ENCODE data around the gene LEFTY1. TPM values are rescaled to one million over a fixed set of nuclear protein-coding genes. Genes with fewer than 3 reads are reported as not detected.
A peak's percentile ranks its signal among the peaks of the same experiment; 100 is the strongest.

Gene LEFTY1
- total and polyA plus RNA-seq, 2 of the 13 experiments (the other 11 are each of a cell fraction or from before 2014, with no cell fraction given), result 0.29 to 0.79 TPM

GRCh38 chr1:225896937-225897549 lies 8.1 kb upstream of the LEFTY1 start (continued):
- TF ChIP-seq, protein P1, sequence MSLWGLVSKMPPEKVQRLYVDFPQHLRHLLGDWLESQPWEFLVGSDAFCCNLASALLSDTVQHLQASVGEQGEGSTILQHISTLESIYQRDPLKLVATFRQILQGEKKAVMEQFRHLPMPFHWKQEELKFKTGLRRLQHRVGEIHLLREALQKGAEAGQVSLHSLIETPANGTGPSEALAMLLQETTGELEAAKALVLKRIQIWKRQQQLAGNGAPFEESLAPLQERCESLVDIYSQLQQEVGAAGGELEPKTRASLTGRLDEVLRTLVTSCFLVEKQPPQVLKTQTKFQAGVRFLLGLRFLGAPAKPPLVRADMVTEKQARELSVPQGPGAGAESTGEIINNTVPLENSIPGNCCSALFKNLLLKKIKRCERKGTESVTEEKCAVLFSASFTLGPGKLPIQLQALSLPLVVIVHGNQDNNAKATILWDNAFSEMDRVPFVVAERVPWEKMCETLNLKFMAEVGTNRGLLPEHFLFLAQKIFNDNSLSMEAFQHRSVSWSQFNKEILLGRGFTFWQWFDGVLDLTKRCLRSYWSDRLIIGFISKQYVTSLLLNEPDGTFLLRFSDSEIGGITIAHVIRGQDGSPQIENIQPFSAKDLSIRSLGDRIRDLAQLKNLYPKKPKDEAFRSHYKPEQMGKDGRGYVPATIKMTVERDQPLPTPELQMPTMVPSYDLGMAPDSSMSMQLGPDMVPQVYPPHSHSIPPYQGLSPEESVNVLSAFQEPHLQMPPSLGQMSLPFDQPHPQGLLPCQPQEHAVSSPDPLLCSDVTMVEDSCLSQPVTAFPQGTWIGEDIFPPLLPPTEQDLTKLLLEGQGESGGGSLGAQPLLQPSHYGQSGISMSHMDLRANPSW (CRISPR knock-in tag; IDR thresholded peaks at IDR 0.05; ENCODE audit: borderline replicate concordance), result 0 out of 2 replicates have a peak, but pooled peaks have one; percentile 8
- 0 out of 2 replicates have a peak, but pooled peaks have one; percentile 36 for TF ChIP-seq MXD4 (CRISPR knock-in tag; IDR thresholded peaks at IDR 0.05)
- no peak for TF ChIP-seq TCF12 (IDR thresholded peaks at IDR 0.05)
- no peak for TF ChIP-seq TCF12 (CRISPR knock-in tag; IDR thresholded peaks at IDR 0.05)
- no peak for TF ChIP-seq NFRKB (IDR thresholded peaks at IDR 0.05)
- no peak for TF ChIP-seq ZNF12 (CRISPR knock-in tag; IDR thresholded peaks at IDR 0.05)
- no peak for TF ChIP-seq DNMT1 (CRISPR knock-in tag; IDR thresholded peaks at IDR 0.05)
- no peak for TF ChIP-seq CBX1 (IDR thresholded peaks at IDR 0.05; ENCODE audit: low read depth)
- no peak for TF ChIP-seq KLF11 (CRISPR knock-in tag; IDR thresholded peaks at IDR 0.05)
- no peak for TF ChIP-seq ESRRA (CRISPR knock-in tag; IDR thresholded peaks at IDR 0.05; ENCODE audit: low read depth)
- TF ChIP-seq ZNF383 (CRISPR knock-in tag; IDR thresholded peaks at IDR 0.05; ENCODE audit: borderline replicate concordance), result no peak
- TF ChIP-seq GATA4 (IDR thresholded peaks at IDR 0.05; ENCODE audit: borderline replicate concordance, low read depth), result no peak
- no peak for TF ChIP-seq DDIT3 (CRISPR knock-in tag; IDR thresholded peaks at IDR 0.05)
- no peak for TF ChIP-seq CHD4 (IDR thresholded peaks at IDR 0.05; ENCODE audit: borderline replicate concordance, low read length)
- TF ChIP-seq MLX (CRISPR knock-in tag; IDR thresholded peaks at IDR 0.05), result 0 out of 2 replicates have a peak, but pooled peaks have one; percentile 15
- peak; percentile 51; the same call in 1 of the 2 replicates for TF ChIP-seq ZNF292 (CRISPR knock-in tag; IDR thresholded peaks at IDR 0.05; ENCODE audit: borderline replicate concordance, low read depth)
- TF ChIP-seq ZFP36L1 (CRISPR knock-in tag; IDR thresholded peaks at IDR 0.05), result no peak
- TF ChIP-seq FOXO1 (CRISPR knock-in tag; IDR thresholded peaks at IDR 0.05), result peak; percentile 67; the same call in 1 of the 2 replicates
- peak; percentile 82; the same call in 1 of the 2 replicates for TF ChIP-seq ELF3 (CRISPR knock-in tag; IDR thresholded peaks at IDR 0.05)
- TF ChIP-seq ZNF224 (CRISPR knock-in tag; IDR thresholded peaks at IDR 0.05), result no peak
- TF ChIP-seq MEIS2 (CRISPR knock-in tag; IDR thresholded peaks at IDR 0.05), result 0 out of 2 replicates have a peak, but pooled peaks have one; percentile 22
- no peak for TF ChIP-seq ZNF326 (CRISPR knock-in tag; IDR thresholded peaks at IDR 0.05; ENCODE audit: borderline replicate concordance)
- TF ChIP-seq ZNF570 (CRISPR knock-in tag; IDR thresholded peaks at IDR 0.05; ENCODE audit: borderline replicate concordance), result no peak
- TF ChIP-seq ZFP1 (CRISPR knock-in tag; IDR thresholded peaks at IDR 0.05), result no peak
- TF ChIP-seq ZNF703 (CRISPR knock-in tag; IDR thresholded peaks at IDR 0.05; ENCODE audit: borderline replicate concordance), result no peak
- TF ChIP-seq NR2F1 (CRISPR knock-in tag; IDR thresholded peaks at IDR 0.05), result no peak
- no peak for TF ChIP-seq ZNF382 (CRISPR knock-in tag; IDR thresholded peaks at IDR 0.05; ENCODE audit: borderline replicate concordance)
- TF ChIP-seq ZNF44 (CRISPR knock-in tag; IDR thresholded peaks at IDR 0.05), result no peak
